KMS-11 (cell line): ENCODE measurements around the gene KDM4D.

Experiments used
- H2AFZ ChIP-seq: fragments of 200-600 bp; sonication (generic); 2 replicates; pipeline ENCODE4 v1.6.1; 2016; ENCODE audit warnings: antibody characterized with exemption, mixed run types, low read depth
- H3K27ac ChIP-seq: fragments of 200-600 bp; sonication (generic); 2 replicates; pipeline ENCODE4 v1.6.1; 2016; ENCODE audit warnings: mild to moderate bottlenecking, mixed run types
- H3K27me3 ChIP-seq: fragments of 200-600 bp; sonication (generic); 2 replicates; pipeline ENCODE4 v1.6.1; 2017; ENCODE audit warnings: mild to moderate bottlenecking, low read depth, mixed run types, moderate library complexity; ENCODE audit not compliant: insufficient read depth
- H3K36me3 ChIP-seq: fragments of 200-600 bp; sonication (generic); 2 replicates; pipeline ENCODE4 v1.6.1; 2017; ENCODE audit warnings: mild to moderate bottlenecking, mixed run types; ENCODE audit not compliant: insufficient read depth
- H3K4me1 ChIP-seq: fragments of 200-600 bp; sonication (generic); 2 replicates; pipeline ENCODE4 v1.6.1; 2016; ENCODE audit warnings: mild to moderate bottlenecking, low read depth, mixed run types; ENCODE audit not compliant: poor library complexity, severe bottlenecking
- H3K4me2 ChIP-seq: fragments of 200-600 bp; sonication (generic); 2 replicates; pipeline ENCODE4 v1.7.0; 2016; ENCODE audit warnings: mild to moderate bottlenecking, mixed run types
- H3K4me3 ChIP-seq: fragments of 200-600 bp; sonication (generic); IDR thresholded peaks from 2 replicates; pipeline ENCODE4 v1.6.1; 2017; ENCODE audit warnings: low read depth, low read length, mixed read lengths; ENCODE audit not compliant: insufficient read depth
- H3K79me2 ChIP-seq: fragments of 200-600 bp; sonication (generic); 2 replicates; pipeline ENCODE4 v1.6.1; 2016; ENCODE audit warnings: low read depth, mixed run types; ENCODE audit not compliant: insufficient read depth
- H3K9ac ChIP-seq: fragments of 200-600 bp; sonication (generic); 2 replicates; pipeline ENCODE4 v1.6.1; 2016; ENCODE audit warnings: mild to moderate bottlenecking, mixed run types
- H4K20me1 ChIP-seq: fragments of 200-600 bp; sonication (generic); 2 replicates; pipeline ENCODE4 v1.6.1; 2016; ENCODE audit warnings: mild to moderate bottlenecking, mixed run types; ENCODE audit not compliant: insufficient read depth
- TF ChIP-seq, protein P1 (sequence below): fragments of 200-600 bp; sonication (generic); conservative IDR thresholded peaks from 2 replicates; pipeline ENCODE4 v1.6.1; 2017; ENCODE audit warnings: low read depth, mild to moderate bottlenecking, antibody characterized with exemption, low read length, moderate library complexity, mixed read lengths

Gene KDM4D

GRCh38 chr11:94939346-94939745 lies 34.2 kb upstream of the KDM4D start:
- TF ChIP-seq, protein P1, sequence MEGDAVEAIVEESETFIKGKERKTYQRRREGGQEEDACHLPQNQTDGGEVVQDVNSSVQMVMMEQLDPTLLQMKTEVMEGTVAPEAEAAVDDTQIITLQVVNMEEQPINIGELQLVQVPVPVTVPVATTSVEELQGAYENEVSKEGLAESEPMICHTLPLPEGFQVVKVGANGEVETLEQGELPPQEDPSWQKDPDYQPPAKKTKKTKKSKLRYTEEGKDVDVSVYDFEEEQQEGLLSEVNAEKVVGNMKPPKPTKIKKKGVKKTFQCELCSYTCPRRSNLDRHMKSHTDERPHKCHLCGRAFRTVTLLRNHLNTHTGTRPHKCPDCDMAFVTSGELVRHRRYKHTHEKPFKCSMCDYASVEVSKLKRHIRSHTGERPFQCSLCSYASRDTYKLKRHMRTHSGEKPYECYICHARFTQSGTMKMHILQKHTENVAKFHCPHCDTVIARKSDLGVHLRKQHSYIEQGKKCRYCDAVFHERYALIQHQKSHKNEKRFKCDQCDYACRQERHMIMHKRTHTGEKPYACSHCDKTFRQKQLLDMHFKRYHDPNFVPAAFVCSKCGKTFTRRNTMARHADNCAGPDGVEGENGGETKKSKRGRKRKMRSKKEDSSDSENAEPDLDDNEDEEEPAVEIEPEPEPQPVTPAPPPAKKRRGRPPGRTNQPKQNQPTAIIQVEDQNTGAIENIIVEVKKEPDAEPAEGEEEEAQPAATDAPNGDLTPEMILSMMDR, result no peak
- Histone ChIP-seq H3K9ac (no peak overlapping the region), H3K27ac (no peak overlapping the region), H3K4me2 (no peak overlapping the region), H4K20me1 (no peaks in the 10 kb centered on the region), H3K27me3 (no peaks in the 10 kb centered on the region), H3K79me2 (no peaks in the 10 kb centered on the region), H2AFZ (no peak overlapping the region), H3K4me3 (no peak overlapping the region), H3K36me3 (no peaks in the 10 kb centered on the region), H3K4me1 (no peaks in the 10 kb centered on the region)

DNA sequence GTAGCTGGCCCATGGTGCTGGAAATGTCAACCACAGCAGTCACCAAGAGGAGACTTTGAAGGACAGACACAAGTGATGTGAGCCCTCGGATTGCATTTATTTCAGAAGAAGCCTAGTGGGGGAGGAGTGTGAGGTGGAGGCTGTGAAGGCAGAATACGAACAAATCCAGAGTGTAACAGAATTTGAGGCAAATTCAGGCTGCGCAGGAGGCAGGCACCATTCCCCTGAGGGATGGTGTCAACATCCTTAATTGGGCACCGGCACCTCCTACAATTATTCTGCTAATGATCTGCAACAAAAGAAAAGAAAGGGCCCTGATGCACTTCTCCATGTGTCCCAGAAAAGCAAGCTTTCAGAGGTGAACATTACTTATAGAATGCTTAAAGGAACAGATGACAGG lies 32.4 kb upstream of the KDM4D start:
- TF ChIP-seq, protein P1, result no peak
- Histone ChIP-seq H3K4me2 (no peak overlapping the region), H3K27ac (no peak overlapping the region), H3K4me3 (no peak overlapping the region), H3K27me3 (no peaks in the 10 kb centered on the region), H3K4me1 (no peaks in the 10 kb centered on the region), H3K79me2 (no peaks in the 10 kb centered on the region), H4K20me1 (no peaks in the 10 kb centered on the region), H3K36me3 (no peaks in the 10 kb centered on the region), H3K9ac (no peak overlapping the region), H2AFZ (no peak overlapping the region)

DNA sequence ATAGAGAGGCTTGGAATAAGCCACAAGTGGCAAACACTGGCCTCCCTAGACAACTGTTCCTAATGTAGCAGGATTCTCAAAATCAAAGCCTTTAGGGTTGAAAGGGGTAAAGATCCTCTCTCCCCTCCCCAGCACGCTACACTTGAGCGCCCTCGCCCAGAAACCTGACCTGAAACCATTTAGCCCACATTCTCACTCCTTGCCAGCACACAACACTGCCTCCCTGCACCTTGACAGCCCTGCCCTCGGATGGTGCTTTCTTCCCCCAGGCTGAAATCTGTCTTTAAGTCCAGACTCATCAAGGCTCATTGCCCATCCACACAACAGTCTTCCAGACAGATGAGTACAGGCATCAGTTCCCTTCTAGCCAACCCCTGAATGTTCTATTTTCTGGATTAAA lies 26.7 kb upstream of the KDM4D start:
- Histone ChIP-seq H3K4me3 (no peak overlapping the region), H3K4me1 (no peaks in the 10 kb centered on the region), H3K4me2 (no peak overlapping the region), H3K9ac (no peak overlapping the region), H3K27me3 (no peaks in the 10 kb centered on the region), H2AFZ (no peak overlapping the region), H3K79me2 (no peaks in the 10 kb centered on the region), H3K27ac (no peak overlapping the region), H4K20me1 (no peaks in the 10 kb centered on the region), H3K36me3 (no peaks in the 10 kb centered on the region)
- TF ChIP-seq, protein P1, result no peak

GRCh38 chr11:94948070-94948617 lies 25.4 kb upstream of the KDM4D start:
- TF ChIP-seq, protein P1, result no peak
- no peaks in the 10 kb centered on the region for H3K79me2 ChIP-seq
- H4K20me1 ChIP-seq, result no peaks in the 10 kb centered on the region
- no peaks in the 10 kb centered on the region for H3K4me1 ChIP-seq
- H3K4me3 ChIP-seq, result no peak overlapping the region
- H3K4me2 ChIP-seq, result no peak overlapping the region
- no peak overlapping the region for H2AFZ ChIP-seq
- H3K9ac ChIP-seq, result no peak overlapping the region
- no peaks in the 10 kb centered on the region for H3K36me3 ChIP-seq
- H3K27ac ChIP-seq, result no peak overlapping the region
- H3K27me3 ChIP-seq, result no peaks in the 10 kb centered on the region
